Measurements from ENCODE around the gene ZNF608. TPM values are rescaled to one million over a fixed set of nuclear protein-coding genes. Genes with fewer than 3 reads are reported as not detected.

ZNF608 gene
- total RNA-seq, 1 donor from 2014 or later: 213 TPM

DNA sequence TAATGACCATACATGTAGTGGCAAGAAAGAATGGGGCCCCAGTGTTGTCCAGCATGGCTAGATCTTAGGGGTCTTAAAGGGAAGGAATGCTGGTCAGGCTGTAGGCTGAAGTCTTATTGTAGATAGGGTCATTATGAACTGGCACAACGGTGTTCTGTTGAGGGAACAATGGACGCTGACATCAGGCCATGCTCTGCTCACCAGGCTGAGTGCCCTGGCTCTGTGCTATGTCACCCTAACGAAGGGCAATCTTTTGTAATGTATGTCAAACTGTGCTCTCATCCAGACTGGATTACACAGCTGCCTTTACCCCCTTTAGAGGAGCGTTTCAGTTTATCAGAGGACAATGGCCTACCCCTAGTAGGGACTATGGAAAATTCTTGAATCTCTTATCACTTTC lies 14.6 kb upstream of the ZNF608 start:
- no peaks in the 10 kb centered on the region for H3K36me3 ChIP-seq
- peak overlapping the region; percentile 92 for H3K27ac Mint-ChIP-seq
- H3K27me3 Mint-ChIP-seq (ENCODE audit: insufficient read depth, low read depth): peaks cover 4% of the 10 kb centered on the region
- H4K20me1 ChIP-seq (ENCODE audit: low read depth): no peaks in the 10 kb centered on the region
- H3K4me3 ChIP-seq: no peak overlapping the region
- no peaks in the 10 kb centered on the region for H3K9me3 ChIP-seq (ENCODE audit: low read depth)
- no peaks in the 10 kb centered on the region for H3K79me2 ChIP-seq (ENCODE audit: low read depth)
- peaks cover 14% of the 10 kb centered on the region for H3K4me1 ChIP-seq
- peaks cover 19% of the 10 kb centered on the region for H3K4me1 Mint-ChIP-seq
- peaks cover 3% of the 10 kb centered on the region for H3K36me3 Mint-ChIP-seq
- H3K9ac ChIP-seq: no peak overlapping the region
- peak; percentile 55 for DNase-seq (ENCODE audit: low spot score)
- H3K27me3 ChIP-seq: no peaks in the 10 kb centered on the region
- peak overlapping the region; percentile 67 for H2AFZ ChIP-seq (replicated peaks)
- TF ChIP-seq, protein P1, sequence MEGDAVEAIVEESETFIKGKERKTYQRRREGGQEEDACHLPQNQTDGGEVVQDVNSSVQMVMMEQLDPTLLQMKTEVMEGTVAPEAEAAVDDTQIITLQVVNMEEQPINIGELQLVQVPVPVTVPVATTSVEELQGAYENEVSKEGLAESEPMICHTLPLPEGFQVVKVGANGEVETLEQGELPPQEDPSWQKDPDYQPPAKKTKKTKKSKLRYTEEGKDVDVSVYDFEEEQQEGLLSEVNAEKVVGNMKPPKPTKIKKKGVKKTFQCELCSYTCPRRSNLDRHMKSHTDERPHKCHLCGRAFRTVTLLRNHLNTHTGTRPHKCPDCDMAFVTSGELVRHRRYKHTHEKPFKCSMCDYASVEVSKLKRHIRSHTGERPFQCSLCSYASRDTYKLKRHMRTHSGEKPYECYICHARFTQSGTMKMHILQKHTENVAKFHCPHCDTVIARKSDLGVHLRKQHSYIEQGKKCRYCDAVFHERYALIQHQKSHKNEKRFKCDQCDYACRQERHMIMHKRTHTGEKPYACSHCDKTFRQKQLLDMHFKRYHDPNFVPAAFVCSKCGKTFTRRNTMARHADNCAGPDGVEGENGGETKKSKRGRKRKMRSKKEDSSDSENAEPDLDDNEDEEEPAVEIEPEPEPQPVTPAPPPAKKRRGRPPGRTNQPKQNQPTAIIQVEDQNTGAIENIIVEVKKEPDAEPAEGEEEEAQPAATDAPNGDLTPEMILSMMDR (IDR thresholded peaks at IDR 0.05): no peak
- TF ChIP-seq EZH2phosphoT487 (IDR thresholded peaks at IDR 0.05): no peak
- no peak for TF ChIP-seq EZH2 (IDR thresholded peaks at IDR 0.05)
- H3K4me3 Mint-ChIP-seq: no peak overlapping the region
- H3K4me2 ChIP-seq: no peak overlapping the region
- H3K9me3 Mint-ChIP-seq: peaks cover 10% of the 10 kb centered on the region
- H3K27ac ChIP-seq: no peak overlapping the region
- H3F3A ChIP-seq (ENCODE audit: low read depth): peaks cover 5% of the 10 kb centered on the region

DNA sequence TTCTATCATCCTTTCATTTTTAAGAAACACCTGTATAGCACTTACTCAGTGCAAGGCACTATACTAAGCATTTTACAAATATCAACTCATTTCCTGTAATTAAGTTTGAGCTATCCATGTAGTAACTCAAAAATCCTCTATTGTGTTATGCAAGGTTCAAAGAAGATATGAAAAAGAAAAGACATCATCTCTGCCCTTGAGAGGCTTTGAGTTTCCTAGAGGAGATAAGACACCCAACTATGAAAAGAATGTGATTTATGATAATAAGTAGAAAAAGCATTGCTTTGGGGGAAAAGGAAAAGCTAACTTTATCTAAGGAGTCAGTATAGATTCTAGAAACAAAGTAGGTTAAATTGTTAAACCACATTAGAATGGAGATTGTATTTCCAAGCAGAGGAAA lies 14.2 kb upstream of the ZNF608 start:
- peaks cover 22% of the 10 kb centered on the region for H3K4me1 Mint-ChIP-seq

DNA sequence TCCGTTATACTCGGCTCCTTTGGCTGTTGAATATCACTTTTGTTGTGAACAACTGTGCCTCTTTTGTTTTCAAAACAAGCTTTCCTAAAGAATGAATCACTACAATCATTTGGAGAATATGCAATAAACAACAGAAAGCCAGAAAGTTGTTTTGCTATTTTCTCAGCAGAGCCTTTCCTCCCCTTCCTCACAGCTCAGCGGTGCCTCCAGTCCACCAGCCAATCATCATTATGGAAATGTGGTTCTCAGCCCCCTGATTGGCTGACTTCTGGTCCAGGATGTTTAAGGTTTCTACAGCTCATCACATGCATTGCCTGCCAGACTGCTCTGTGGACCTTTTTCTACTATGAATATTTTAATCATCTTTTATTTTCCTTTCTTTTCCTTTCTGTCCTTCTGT lies 9.1 kb upstream of the ZNF608 start:
- Histone ChIP-seq H3K4me3 (no peak overlapping the region), H2AFZ (replicated peaks) (no peak overlapping the region), H3K27me3 (no peaks in the 10 kb centered on the region), H3K9me3 (ENCODE audit: low read depth) (no peaks in the 10 kb centered on the region), H3K36me3 (no peaks in the 10 kb centered on the region), H4K20me1 (ENCODE audit: low read depth) (no peaks in the 10 kb centered on the region), H3K4me1 (peaks cover 27% of the 10 kb centered on the region), H3K79me2 (ENCODE audit: low read depth) (peaks cover 2% of the 10 kb centered on the region), H3K4me2 (no peak overlapping the region), H3K27ac (no peak overlapping the region), H3K9ac (no peak overlapping the region), H3F3A (ENCODE audit: low read depth) (peaks cover 2% of the 10 kb centered on the region)
- Mint-ChIP-seq H3K4me3 (no peak overlapping the region), H3K9me3 (no peaks in the 10 kb centered on the region), H3K27ac (no peak overlapping the region), H3K36me3 (no peaks in the 10 kb centered on the region), H3K27me3 (ENCODE audit: insufficient read depth, low read depth) (peaks cover 3% of the 10 kb centered on the region), H3K4me1 (peaks cover 48% of the 10 kb centered on the region)
- TF ChIP-seq EZH2phosphoT487 (IDR thresholded peaks at IDR 0.05): no peak
- TF ChIP-seq, protein P1 (IDR thresholded peaks at IDR 0.05): no peak
- DNase-seq (ENCODE audit: low spot score): no peak

More for the DNA sequence above, 14.2 kb upstream of the ZNF608 start:
- H3K4me3 ChIP-seq: no peak overlapping the region
- Mint-ChIP-seq H3K4me3 (no peak overlapping the region), H3K27ac (peak overlapping the region; percentile 92), H3K27me3 (ENCODE audit: insufficient read depth, low read depth) (peaks cover 4% of the 10 kb centered on the region), H3K9me3 (peaks cover 10% of the 10 kb centered on the region), H3K36me3 (peaks cover 3% of the 10 kb centered on the region)
- no peak overlapping the region for H3K9ac ChIP-seq
- no peak overlapping the region for H3K27ac ChIP-seq
- H3K9me3 ChIP-seq (ENCODE audit: low read depth): no peaks in the 10 kb centered on the region
- H3K4me1 ChIP-seq: peaks cover 17% of the 10 kb centered on the region
- no peaks in the 10 kb centered on the region for H3K36me3 ChIP-seq
- TF ChIP-seq, protein P1 (IDR thresholded peaks at IDR 0.05): no peak
- TF ChIP-seq EZH2phosphoT487 (IDR thresholded peaks at IDR 0.05) (no peak), EZH2 (IDR thresholded peaks at IDR 0.05) (no peak)
- peaks cover 5% of the 10 kb centered on the region for H3F3A ChIP-seq (ENCODE audit: low read depth)
- H3K79me2 ChIP-seq (ENCODE audit: low read depth): no peaks in the 10 kb centered on the region
- H2AFZ ChIP-seq (replicated peaks): no peak overlapping the region
- DNase-seq (ENCODE audit: low spot score): no peak
- no peak overlapping the region for H3K4me2 ChIP-seq
- H3K27me3 ChIP-seq: no peaks in the 10 kb centered on the region
- H4K20me1 ChIP-seq (ENCODE audit: low read depth): no peaks in the 10 kb centered on the region

Data from neural progenitor cell (in vitro differentiated cells).